Measurements from ENCODE around the gene CEBPG. TPM values are rescaled to one million over a fixed set of nuclear protein-coding genes. Genes with fewer than 3 reads are reported as not detected.

Gene CEBPG
- polyA plus RNA-seq, 4 donors = 48.6 to 78.0 (median 67.7) TPM

DNA sequence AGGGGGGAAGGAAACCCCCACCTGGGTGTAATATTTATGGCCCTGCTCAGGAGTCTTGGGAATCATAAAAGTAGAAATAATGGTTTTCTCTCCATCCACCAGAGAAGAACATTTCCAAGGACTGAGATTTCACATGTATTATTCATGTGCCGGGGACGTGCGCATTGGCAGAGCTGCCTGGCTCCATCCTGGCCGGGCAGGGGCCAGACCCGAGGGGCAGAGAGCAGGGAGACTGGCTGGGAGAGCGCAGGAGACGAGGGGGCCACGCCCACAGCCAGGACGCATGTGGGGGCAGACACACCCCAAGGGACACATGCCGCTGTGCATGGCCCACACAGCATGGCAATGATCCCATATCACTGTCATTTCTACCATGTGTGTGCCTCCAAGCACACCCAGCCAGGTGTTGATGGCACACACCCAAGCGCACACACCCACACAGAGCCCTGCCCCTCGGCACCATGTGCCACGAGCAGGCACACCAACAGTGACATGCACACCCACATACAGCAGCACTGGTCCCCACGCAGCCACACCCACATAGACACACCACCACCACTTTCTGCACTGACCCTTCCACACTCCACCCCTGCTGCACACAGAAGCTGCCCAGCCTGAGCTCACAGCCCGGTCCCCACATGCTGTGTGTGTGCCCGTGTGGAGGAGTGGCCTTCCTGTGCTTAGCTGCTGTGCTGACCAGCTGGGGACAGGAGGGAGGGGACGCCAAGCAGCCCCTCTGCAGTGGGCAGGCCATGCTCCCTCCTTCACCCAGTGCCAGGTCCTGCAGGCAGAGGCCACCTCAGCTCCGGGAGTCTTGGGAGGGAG is 39.3 kb downstream of the CEBPG start:
- FAIRE-seq (no peak), DNase-seq (peak in 1 of 2 donors; percentile 38)
- peaks cover 0 to 53% (median 9%) of the 10 kb centered on the region in 3 donors for H3K36me3 ChIP-seq (ENCODE audit: control insufficient read depth in 3 of 3, insufficient read depth in 2 of 3, low read depth in 1 of 3, low read length in 3 of 3)
- no peaks in the 10 kb centered on the region for H3K27me3 ChIP-seq (ENCODE audit: control insufficient read depth in 3 of 3, insufficient read depth in 3 of 3, low read length in 3 of 3)
- WGBS, 3 donors = 41 to 67% (median 45%) methylated on average over 17 to 18 of the region's 18 CpGs
- H3K4me3 ChIP-seq (ENCODE audit: low read depth in 1 of 3, low read length in 3 of 3) = no peak overlapping the region
- no peak overlapping the region for H3K27ac ChIP-seq (ENCODE audit: low read depth in 1 of 3, low read length in 2 of 3)
- H3K9me3 ChIP-seq (ENCODE audit: control insufficient read depth in 2 of 2, insufficient read depth in 1 of 2, low read depth in 1 of 2, low read length in 1 of 2) = no peaks in the 10 kb centered on the region
- peaks cover 0 to 4% (median 0%) of the 10 kb centered on the region in 3 donors for H3K4me1 ChIP-seq (ENCODE audit: control insufficient read depth in 3 of 3, insufficient read depth in 2 of 3, low read depth in 1 of 3, low read length in 2 of 3)

DNA sequence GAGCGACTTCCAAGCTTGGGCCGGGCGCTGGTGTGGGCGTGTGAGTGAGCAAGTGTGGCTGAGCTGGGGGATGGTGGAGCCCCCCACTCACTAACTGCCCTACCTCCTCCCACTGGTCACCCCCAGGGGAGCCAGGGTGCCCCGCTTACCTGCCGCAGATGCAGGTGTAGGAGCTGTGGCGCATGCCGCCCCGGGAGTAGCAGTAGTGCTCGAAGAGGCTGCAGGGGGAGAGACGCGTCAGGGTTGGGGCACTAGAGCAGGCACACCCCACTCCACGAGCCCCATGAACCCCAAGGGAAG is 39.9 kb downstream of the CEBPG start:
- H3K36me3 ChIP-seq (ENCODE audit: control insufficient read depth in 3 of 3, insufficient read depth in 2 of 3, low read depth in 1 of 3, low read length in 3 of 3) = peaks cover 0 to 49% (median 9%) of the 10 kb centered on the region in 3 donors
- no peaks in the 10 kb centered on the region for H3K27me3 ChIP-seq (ENCODE audit: control insufficient read depth in 3 of 3, insufficient read depth in 3 of 3, low read length in 3 of 3)
- DNase-seq (no peak), FAIRE-seq (no peak)
- H3K4me1 ChIP-seq (ENCODE audit: control insufficient read depth in 3 of 3, insufficient read depth in 2 of 3, low read depth in 1 of 3, low read length in 2 of 3) = peaks cover 0 to 4% (median 0%) of the 10 kb centered on the region in 3 donors
- H3K9me3 ChIP-seq (ENCODE audit: control insufficient read depth in 2 of 2, insufficient read depth in 1 of 2, low read depth in 1 of 2, low read length in 1 of 2) = no peaks in the 10 kb centered on the region
- H3K4me3 ChIP-seq (ENCODE audit: low read depth in 1 of 3, low read length in 3 of 3) = no peak overlapping the region
- WGBS, 3 donors = 86 to 94% (median 90%) methylated on average over 13 of the region's 13 CpGs
- H3K27ac ChIP-seq (ENCODE audit: low read depth in 1 of 3, low read length in 2 of 3) = no peak overlapping the region

DNA sequence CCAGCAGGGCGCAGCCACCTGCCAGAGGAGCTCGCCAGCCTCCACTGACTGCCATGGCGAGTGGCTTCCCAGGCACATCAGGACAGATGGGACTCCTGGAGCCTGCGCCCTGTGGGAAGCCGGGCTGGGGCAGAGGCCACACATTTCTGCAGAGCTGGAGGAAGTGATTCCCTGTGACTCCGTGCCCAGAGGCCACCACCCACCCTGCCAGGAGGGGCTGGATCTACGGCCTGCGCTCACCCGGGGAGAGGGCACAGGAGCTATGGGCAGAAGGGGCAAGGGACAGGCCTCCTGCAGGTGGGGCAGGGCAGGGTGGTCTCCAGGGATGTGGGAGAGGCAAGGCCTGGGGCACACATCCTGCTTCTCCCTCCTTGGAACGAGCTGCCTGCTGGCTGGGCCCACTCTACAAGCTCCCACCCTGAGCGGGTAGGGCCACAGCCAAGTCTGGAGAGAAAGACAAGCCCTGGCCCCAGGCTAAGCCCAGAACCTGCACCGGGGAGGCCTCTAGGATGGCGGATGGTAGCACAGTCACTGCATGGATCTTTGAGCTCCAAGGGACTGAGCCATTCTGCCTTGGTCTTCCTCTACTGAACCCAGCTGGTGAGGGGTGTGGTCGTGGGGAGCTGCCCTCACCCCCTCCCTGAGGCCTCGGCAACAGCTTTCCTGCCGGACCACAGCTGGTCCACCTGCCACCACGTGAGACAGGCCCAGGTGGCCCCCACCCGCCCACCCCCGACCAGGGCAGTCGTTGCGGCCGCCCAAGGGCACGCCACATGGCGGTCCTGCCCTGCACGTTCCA is 40.6 kb downstream of the CEBPG start:
- FAIRE-seq (no peak), DNase-seq (no peak)
- Histone ChIP-seq H3K9me3 (ENCODE audit: control insufficient read depth in 2 of 2, insufficient read depth in 1 of 2, low read depth in 1 of 2, low read length in 1 of 2) (no peaks in the 10 kb centered on the region), H3K4me3 (ENCODE audit: low read depth in 1 of 3, low read length in 3 of 3) (no peak overlapping the region), H3K27me3 (ENCODE audit: control insufficient read depth in 3 of 3, insufficient read depth in 3 of 3, low read length in 3 of 3) (no peaks in the 10 kb centered on the region), H3K27ac (ENCODE audit: low read depth in 1 of 3, low read length in 2 of 3) (no peak overlapping the region), H3K36me3 (ENCODE audit: control insufficient read depth in 3 of 3, insufficient read depth in 2 of 3, low read depth in 1 of 3, low read length in 3 of 3) (peaks cover 0 to 48% (median 9%) of the 10 kb centered on the region in 3 donors), H3K4me1 (ENCODE audit: control insufficient read depth in 3 of 3, insufficient read depth in 2 of 3, low read depth in 1 of 3, low read length in 2 of 3) (peaks cover 0 to 4% (median 0%) of the 10 kb centered on the region in 3 donors)
- 79 to 87% (median 82%) methylated on average over 24 to 25 of the region's 25 CpGs for WGBS, 3 donors

DNA sequence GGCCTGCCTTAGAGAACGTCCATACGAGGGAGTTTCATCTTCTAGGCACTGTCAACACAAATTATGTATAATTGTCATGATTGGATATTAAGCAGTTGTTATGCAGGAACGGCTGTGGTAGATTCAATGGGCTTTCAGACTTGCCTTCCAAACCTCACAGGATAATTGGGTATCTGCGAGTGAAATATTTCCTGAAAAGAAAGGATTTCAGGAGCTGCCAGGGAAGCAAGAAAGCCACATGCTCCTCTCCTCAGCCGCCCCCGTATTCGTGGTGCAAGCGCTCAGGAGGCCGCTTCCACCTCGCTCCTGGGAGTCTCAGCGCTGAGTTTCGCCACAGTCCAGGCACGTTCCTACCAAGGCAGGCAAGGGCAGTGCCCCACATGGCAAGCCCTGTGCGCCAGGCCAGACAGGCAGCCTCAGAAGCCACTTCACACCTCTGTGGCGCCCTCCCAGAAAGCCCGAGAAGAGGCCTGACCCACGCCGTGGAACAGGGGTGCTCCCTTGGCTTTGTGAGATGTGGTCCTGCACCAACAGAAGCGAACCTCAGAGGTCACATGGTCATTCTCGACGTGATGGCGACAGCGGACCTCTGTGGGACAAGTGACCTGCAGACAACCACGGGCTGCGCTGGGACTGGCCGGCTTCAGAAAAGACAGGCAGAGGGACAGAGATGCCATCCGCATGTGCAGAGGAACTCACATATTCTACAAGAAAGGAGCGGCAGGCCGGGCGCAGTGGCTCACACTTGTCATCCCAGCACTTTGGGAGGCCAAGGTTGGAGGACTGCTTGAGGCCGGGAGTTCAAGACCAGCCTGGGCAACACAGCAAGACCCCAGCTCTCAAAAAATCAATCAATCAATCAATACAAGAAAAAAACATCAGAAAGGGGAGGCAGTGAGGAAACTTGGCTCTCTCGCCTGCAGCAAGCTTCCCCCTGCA is 41.4 kb downstream of the CEBPG start:
- DNase-seq = no peak
- Histone ChIP-seq H3K27ac (ENCODE audit: low read depth in 1 of 3, low read length in 2 of 3) (no peak overlapping the region), H3K27me3 (ENCODE audit: control insufficient read depth in 3 of 3, insufficient read depth in 3 of 3, low read length in 3 of 3) (no peaks in the 10 kb centered on the region), H3K9me3 (ENCODE audit: control insufficient read depth in 2 of 2, insufficient read depth in 1 of 2, low read depth in 1 of 2, low read length in 1 of 2) (no peaks in the 10 kb centered on the region), H3K4me1 (ENCODE audit: control insufficient read depth in 3 of 3, insufficient read depth in 2 of 3, low read depth in 1 of 3, low read length in 2 of 3) (peaks cover 0 to 4% (median 0%) of the 10 kb centered on the region in 3 donors), H3K4me3 (ENCODE audit: low read depth in 1 of 3, low read length in 3 of 3) (no peak overlapping the region), H3K36me3 (ENCODE audit: control insufficient read depth in 3 of 3, insufficient read depth in 2 of 3, low read depth in 1 of 3, low read length in 3 of 3) (peaks cover 0 to 47% (median 9%) of the 10 kb centered on the region in 3 donors)
- no peak for FAIRE-seq
- 91 to 93% (median 93%) methylated on average over 32 of the region's 32 CpGs for WGBS, 3 donors

DNA sequence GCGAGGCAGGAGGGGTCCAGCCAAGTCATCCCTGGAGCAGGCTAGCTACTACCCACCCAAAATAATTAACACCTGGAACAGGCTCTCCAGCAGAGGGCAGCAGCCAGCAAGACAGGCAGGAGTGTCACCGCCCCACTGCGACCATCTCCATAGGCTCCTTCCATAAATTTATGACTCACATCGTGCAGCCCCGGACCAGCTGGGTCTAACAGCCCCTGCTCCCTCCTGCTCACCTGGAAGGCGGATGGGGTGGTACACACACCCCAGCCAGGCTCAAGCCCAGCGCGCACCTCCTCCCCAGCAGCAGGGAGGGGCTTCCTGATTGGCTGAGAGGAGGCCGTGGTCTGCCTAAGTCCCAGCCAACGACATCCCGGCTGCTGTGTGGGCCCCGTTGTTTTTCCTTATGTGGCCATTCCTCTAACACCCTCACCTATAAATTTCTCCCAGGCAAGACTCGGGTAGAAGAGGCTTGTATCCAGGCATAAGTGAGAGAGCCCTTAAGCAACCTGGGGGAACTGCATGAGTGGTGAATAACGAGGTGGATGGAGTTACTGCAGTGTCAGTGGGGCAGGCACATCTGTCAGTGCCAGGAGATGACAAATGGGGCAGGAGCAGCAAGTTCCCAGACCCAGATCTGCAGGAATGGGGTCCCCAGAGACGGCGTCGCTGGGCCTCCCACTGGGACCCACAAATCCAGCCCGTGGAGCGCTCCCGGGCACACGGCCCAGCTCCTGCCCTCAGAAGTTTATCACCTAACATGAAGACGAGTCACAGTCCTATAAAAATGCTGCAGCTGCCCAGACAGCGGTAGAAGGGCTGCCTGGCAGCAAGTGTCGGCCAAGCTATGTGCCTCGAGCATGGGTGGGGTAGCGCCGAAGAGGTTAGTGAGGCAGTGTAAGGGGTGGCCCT is 43.1 kb downstream of the CEBPG start:
- DNase-seq = peak; percentile 61 to 82
- 40 to 48% (median 42%) methylated on average over 27 of the region's 27 CpGs for WGBS, 3 donors
- FAIRE-seq = no peak
- no peak overlapping the region for H3K27ac ChIP-seq (ENCODE audit: low read depth in 1 of 3, low read length in 2 of 3)
- H3K4me1 ChIP-seq (ENCODE audit: control insufficient read depth in 3 of 3, insufficient read depth in 2 of 3, low read depth in 1 of 3, low read length in 2 of 3) = peaks cover 0 to 4% (median 0%) of the 10 kb centered on the region in 3 donors
- no peaks in the 10 kb centered on the region for H3K9me3 ChIP-seq (ENCODE audit: control insufficient read depth in 2 of 2, insufficient read depth in 1 of 2, low read depth in 1 of 2, low read length in 1 of 2)
- H3K27me3 ChIP-seq (ENCODE audit: control insufficient read depth in 3 of 3, insufficient read depth in 3 of 3, low read length in 3 of 3) = no peaks in the 10 kb centered on the region
- H3K4me3 ChIP-seq (ENCODE audit: low read depth in 1 of 3, low read length in 3 of 3) = no peak overlapping the region
- peaks cover 0 to 36% (median 5%) of the 10 kb centered on the region in 3 donors for H3K36me3 ChIP-seq (ENCODE audit: control insufficient read depth in 3 of 3, insufficient read depth in 2 of 3, low read depth in 1 of 3, low read length in 3 of 3)

DNA sequence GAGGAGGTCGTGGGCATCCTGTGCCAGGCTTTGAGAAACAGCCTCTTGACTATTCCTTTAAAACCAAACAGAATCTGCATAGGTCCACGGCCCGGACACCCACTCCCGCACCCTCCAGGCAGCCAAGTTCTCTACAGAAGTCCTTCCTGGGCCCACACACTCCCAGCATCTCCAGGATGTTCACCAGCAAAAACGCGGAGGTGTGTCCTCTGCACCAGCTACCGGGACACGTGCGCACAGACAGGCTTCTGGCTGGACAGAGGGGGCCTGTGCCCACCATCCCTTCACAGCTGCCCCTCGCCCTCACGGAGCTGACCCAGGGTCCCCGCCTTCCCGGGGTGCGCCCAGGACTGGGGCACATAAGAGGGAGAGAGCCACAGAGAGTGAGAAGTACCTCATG is 44.2 kb downstream of the CEBPG start:
- Histone ChIP-seq H3K4me1 (ENCODE audit: control insufficient read depth in 3 of 3, insufficient read depth in 2 of 3, low read depth in 1 of 3, low read length in 2 of 3) (peaks cover 0 to 4% (median 0%) of the 10 kb centered on the region in 3 donors), H3K9me3 (ENCODE audit: control insufficient read depth in 2 of 2, insufficient read depth in 1 of 2, low read depth in 1 of 2, low read length in 1 of 2) (no peaks in the 10 kb centered on the region), H3K27me3 (ENCODE audit: control insufficient read depth in 3 of 3, insufficient read depth in 3 of 3, low read length in 3 of 3) (no peaks in the 10 kb centered on the region), H3K27ac (ENCODE audit: low read depth in 1 of 3, low read length in 2 of 3) (no peak overlapping the region), H3K36me3 (ENCODE audit: control insufficient read depth in 3 of 3, insufficient read depth in 2 of 3, low read depth in 1 of 3, low read length in 3 of 3) (peaks cover 0 to 28% (median 2%) of the 10 kb centered on the region in 3 donors), H3K4me3 (ENCODE audit: low read depth in 1 of 3, low read length in 3 of 3) (no peak overlapping the region)
- FAIRE-seq (no peak), DNase-seq (no peak)
- WGBS, 3 donors = 89 to 95% (median 93%) methylated on average over 14 of the region's 14 CpGs

DNA sequence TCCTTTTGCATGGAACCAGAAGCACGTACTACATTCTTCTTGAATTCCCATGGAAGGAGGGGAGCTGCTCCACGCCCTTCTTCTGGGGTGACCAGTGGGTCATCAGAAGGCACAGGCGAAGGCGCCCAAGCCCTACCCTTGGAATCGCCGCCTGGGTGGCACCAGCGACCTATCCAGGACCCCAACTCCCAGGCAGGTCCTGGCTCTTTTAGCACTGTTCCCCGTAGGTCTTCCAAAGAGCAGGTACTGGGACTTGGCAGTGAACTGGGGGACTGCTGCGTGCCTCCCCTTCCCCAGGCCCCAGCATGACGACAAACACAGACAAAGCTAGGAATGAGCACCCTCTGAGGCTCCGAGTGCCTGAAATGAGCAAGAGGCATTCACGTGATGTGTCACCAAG is 45.0 kb downstream of the CEBPG start:
- Histone ChIP-seq H3K27ac (ENCODE audit: low read depth in 1 of 3, low read length in 2 of 3) (no peak overlapping the region), H3K36me3 (ENCODE audit: control insufficient read depth in 3 of 3, insufficient read depth in 2 of 3, low read depth in 1 of 3, low read length in 3 of 3) (peaks cover 0 to 22% (median 4%) of the 10 kb centered on the region in 3 donors), H3K27me3 (ENCODE audit: control insufficient read depth in 3 of 3, insufficient read depth in 3 of 3, low read length in 3 of 3) (no peaks in the 10 kb centered on the region), H3K9me3 (ENCODE audit: control insufficient read depth in 2 of 2, insufficient read depth in 1 of 2, low read depth in 1 of 2, low read length in 1 of 2) (no peaks in the 10 kb centered on the region), H3K4me1 (ENCODE audit: control insufficient read depth in 3 of 3, insufficient read depth in 2 of 3, low read depth in 1 of 3, low read length in 2 of 3) (peaks cover 0 to 4% (median 0%) of the 10 kb centered on the region in 3 donors), H3K4me3 (ENCODE audit: low read depth in 1 of 3, low read length in 3 of 3) (no peak overlapping the region)
- FAIRE-seq (no peak), DNase-seq (no peak)
- WGBS, 3 donors = 86 to 92% (median 88%) methylated on average over 12 of the region's 12 CpGs

Data from small intestine (tissue), 7 donors.